Globus pallidus (tissue), 1 donor: ENCODE data around the gene SGSM2.

ENCODE experiments used
- DNase-seq: peaks from one replicate; pipeline ENCODE4 v3.0.0-alpha.2; 2015; ENCODE audit warnings: low spot score

The SGSM2 gene

DNA sequence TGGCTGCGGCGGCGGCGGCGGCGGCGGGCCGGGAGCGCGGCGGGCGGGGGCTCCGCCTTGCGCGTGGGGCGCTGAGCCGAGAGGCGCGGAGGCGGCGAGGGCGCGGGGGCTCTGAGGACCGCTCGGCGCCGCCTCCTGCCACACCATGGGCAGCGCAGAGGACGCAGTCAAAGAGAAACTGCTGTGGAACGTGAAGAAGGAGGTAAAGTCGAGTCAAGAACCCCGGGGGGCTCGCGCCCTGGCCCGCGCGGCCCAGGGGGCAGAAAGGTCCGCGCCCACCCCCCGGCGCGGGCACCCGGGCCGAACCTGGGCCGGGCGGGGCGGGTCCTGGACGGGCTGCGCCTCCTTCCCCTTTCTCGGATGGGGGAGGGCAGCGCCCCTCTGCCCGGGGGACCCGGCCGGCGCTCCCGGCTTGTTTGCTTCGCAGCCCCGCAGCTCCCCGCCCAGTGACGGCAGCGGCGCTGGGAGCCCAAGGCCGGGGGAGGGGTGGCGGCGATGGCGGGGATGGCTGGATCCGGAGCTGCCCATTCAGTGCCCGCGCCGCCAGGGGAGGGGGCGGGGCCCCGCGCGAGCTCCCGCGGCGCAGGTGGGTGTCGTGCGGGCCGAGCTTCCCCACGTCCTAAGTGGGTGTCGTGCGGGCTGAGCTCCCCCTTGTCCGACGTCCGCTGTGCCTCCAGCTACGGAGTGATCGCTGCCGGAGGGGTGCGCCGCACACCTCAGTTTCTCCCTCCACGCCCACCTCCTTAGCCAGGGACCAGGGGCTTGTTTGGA lies 428 bp downstream of the SGSM2 start:
- peak; percentile 50 for DNase-seq

DNA sequence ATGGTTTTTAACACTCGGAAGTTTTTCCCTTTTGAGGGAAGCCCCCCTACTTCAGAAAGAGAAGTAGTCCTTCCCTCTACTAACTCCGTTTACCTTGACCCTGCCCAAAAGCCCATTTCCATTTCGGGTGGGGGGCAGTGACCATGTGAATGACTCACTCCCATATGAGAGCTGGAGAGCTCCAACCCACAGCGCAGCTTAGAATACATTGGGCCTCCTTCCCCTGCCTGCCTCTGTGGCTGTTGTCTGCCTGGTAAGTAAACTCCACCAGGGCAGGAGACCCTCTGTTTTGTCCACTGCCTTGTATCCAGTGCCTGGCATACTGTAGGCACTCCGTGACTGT lies 985 bp downstream of the SGSM2 start:
- DNase-seq: no peak

DNA sequence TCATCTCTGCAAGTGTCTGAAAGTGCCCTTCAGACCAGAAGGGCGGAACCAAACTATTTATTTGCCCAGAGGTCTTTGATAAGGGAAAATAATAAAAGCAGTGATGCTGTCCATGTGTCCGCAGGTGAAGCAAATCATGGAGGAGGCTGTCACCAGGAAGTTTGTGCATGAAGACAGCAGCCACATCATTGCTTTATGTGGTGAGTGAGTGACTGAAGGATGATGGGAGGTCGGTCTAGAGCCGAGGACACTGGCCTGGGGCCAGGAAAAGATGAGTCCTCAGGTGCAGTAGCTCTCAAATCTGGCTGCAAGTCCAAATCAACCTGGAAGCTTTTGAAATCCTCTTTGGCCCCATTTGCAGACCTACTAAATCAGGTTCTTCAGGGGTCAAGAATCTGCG lies 6.1 kb downstream of the SGSM2 start:
- DNase-seq: no peak

DNA sequence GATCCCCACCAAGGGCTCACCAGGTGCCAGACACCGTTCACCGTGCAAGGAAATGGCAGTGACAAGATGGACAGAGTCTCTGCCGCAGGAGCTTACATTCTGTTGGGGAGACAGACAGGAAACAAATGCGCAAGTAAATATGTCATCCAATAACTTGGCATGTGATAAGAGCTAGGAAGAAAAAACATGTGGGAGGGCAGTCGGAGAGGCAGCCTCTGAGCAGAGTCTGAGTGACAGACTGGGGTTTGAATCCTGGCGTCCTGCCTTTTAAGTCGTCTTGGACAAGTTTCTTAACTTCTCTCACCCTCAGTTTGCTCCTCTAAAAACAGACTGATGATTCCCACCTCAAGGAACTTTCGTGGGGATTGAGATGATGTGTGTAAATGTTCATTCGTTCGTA lies 7.2 kb downstream of the SGSM2 start:
- DNase-seq: no peak

DNA sequence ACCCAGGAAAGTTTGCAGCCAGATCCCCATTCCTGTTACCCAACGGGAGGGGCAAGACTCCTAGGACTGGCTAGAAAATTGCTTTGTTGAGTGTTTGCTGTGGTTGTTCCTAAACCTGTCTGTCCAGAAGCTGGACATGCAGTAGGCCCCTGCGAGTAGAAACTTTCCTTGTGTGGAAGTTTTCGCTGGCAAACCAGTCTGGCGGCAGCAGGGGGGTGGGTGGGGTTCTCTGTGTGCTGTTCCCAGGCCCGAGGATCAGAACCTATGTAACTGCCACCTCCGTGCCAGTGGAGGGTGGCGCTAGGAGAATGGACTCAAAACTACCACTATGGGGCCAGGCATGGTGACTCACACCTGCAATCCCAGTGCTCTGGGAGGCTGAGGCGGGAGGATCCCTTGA lies 9.2 kb downstream of the SGSM2 start:
- DNase-seq: no peak

DNA sequence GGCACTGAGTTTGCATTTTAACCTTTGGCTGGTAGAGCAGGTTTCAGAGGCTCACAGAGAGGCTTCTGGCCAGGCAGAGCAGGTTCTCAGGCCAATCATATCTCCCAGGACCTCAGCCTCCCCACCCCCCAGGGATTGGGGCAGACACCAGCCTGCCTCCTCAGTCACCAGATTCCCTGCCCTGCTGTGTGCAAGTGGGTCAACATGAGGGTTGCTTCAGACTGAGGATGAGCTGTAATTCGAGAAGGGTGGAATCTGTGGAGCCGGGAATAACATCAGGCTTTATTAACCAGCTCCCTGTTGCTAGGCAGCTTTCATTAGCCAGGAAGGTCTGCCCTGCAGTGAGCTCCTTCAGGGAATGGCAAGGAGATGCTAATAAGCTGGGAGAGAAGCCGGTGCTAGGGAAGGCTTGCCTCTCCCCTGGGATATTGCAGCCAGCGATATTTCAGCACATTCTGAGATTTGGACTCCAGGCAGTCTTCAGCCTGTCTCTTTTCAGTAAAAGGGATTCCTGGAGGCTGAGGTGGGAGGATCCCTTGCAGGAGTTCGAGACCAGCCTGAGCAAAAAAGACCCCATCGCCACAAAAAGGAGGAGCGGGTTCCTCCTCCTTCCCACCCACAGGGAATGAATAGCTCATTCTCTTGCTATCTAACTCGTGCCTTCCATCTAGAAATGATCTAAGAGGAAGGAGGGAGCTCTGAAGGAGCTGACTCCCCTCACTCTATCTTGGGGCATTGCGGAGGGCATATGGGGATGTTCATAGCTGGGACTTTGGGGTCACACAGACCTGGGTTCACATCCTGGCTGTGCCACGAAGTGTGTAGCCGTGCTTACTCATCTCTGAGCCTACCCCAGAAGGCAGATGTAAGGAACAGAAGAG lies 10.7 kb downstream of the SGSM2 start:
- peak; percentile 43 for DNase-seq

DNA sequence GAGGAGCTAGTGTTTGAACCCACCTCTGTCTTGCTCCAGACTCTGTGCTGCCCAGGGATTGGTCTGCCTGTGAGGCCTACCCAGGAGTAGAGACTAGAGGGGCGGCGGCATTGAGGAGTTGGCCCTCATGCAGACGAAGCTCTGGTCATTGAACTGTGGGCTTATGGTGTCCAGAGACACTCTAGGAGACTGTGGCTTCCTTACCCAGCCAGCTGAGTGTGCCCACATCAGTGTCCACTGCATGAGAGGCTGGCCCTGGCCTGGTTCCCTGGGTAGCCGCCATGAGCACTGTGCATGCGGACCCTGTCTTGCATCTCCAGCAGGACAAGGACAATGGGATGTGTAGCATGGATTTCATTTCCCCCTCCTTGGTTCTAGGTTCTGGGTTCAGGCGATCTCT lies 14.0 kb downstream of the SGSM2 start:
- no peak for DNase-seq

DNA sequence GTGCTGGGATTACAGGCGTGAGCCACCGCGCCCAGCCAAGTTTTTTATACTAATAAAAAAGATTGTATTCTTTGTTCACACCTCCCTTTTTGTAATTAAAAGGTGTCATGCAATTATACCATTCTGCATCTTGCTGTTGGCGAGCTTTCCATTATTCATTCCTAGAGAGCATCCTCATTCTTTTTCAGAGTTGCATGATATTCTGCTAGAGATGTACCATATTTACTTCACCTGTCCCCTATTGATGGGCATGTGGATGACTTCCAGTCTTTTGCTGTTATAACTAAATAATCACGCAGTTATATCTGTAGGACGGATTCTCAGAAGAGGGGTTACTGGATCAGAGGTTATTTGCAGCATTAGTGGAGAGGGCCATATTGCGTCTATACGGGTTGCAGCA lies 17.0 kb downstream of the SGSM2 start:
- DNase-seq: no peak

DNA sequence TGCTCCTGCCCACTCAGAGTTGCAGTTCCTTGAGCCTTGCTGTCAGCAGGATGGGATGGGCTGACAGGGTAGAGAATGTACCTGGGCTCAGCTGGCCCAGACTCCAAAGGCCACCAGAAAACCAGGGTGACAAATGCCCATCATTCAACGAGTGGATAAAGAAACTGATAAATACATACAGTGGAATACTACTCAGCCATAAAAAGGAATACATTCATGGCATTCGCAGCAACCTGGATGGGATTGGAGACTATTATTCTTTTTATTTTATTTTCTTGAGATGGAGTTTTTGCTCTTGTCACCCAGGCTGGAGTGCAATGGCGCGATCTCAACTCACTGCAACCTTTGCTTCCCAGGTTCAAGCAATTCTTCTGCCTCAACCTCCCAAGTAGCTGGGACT lies 19.9 kb downstream of the SGSM2 start:
- DNase-seq: no peak

DNA sequence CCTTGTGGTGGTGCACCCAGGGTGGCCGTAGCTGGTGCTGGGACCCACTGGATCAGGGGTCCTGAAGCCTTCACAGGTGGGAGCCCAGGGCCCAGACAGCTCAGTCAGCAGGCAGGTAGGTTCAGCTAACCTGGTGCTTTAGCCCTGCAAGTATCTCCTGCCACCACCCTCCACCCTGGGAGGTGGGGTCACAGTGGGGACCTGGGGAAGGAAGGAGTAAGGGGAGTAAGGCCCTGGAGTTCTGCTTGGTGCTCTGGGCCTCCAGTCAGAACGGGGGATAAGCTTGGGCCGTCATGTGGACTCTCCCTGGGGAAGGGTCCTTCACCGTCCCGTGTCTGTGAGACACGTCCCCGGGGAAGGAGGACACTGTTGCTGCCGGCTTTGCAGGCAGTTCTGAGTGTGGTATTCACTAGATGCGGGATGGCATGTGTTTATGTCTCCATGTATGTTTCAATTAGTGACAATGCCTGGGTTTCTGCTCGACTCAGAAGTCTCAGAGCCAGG lies 20.7 kb downstream of the SGSM2 start:
- no peak for DNase-seq

DNA sequence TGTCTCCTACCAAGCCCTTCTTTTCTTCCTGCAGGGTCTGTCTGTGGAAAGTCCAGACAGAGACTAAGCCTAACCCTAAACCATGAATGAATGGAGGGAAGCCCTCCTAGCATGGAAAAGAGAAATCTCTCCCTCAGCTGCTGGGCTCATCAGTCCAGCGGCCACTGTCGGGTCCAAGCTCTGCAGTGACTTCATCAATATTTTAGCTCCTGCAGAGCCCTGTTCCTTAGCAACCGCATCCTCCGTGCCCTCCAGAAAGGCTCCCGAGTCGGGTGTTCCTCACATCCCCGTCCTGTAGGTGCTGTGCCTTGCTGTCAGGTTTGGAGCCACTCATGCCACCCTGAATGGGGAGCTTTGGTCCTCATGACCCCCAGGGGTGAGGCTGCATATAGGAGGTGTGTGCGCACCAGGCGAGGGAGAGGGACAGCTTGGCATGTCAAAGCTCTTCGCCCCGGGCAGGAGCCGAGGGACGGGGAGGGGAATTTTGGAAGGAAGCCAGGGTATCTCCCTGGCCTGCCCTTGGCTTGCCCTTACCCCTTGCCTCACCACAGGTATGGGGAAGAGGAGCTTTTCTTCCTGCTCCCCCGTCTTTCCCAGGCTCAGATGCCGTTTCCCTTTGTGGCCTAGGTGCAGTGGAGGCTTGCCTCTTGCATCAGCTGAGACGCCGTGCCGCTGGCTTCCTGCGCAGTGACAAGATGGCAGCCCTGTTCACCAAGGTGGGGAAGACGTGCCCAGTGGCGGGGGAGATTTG lies 23.9 kb downstream of the SGSM2 start:
- no peak for DNase-seq

DNA sequence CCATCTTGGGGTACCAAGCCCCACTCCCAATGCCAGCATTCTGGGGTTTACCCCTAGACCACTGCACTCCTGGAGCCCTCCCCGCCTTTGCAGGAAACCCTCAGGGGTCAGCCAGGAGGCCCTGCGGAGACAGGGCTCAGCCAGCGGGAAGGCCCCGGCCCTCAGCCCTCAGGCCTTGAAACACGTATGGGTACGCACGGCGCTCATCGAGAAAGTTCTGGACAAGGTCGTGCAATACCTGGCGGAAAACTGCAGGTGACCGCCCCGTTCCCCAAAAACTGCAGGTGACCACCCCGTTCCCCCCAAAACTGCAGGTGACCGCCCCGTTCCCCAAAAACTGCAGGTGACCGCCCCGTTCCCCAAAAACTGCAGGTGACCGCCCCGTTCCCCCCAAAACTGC lies 24.7 kb downstream of the SGSM2 start:
- no peak for DNase-seq

DNA sequence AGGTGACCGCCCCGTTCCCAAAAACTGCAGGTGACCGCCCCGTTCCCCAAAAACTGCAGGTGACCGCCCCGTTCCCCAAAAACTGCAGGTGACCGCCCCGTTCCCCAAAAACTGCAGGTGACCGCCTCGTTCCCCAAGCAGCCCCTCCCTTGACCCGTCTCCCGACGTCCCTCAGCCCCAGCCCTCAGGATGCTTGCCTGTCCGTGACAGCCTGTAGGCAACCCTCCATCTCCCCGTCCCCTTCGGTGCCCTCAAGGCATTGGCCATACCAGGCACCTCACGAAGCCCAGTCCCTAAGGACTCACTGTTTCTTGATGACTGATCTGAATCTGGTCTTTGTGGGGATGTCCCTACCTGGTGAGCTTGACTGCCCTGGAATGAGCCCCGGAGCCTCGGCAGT lies 25.1 kb downstream of the SGSM2 start:
- no peak for DNase-seq

DNA sequence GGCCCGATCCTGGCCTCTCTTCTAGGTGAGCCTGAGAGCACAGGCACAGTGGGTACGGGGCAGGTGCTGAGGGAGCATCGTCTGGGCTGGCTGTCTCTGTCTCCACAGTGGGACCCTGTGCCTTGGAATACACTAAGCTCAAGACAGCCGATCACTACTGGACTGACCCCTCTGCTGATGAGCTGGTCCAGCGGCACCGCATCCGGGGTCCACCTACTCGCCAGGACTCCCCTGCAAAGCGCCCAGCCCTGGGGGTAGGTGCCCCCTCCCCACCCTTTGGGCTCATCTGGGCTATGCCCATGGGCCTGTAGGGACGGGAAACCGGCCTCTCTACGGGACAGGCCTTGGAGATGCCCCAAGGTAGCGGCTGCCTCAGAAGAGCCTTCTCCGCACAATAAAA lies 25.6 kb downstream of the SGSM2 start:
- no peak for DNase-seq

DNA sequence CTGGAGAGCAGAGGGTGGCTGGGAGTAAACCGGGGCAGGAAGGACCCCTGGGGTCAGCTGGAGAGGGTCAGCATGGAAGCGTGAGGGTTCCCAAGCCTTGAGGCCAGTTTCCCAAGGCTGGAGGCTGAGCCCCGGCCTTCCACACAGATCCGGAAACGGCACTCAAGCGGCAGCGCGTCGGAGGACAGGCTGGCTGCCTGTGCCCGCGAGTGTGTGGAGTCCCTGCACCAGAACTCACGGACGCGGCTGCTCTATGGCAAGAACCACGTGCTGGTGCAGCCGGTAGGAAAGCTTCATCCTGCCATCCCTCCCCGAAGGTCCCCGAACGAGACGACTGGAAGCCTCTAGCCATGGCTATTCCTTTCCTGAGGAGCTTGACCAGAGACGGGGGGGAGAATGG lies 26.0 kb downstream of the SGSM2 start:
- no peak for DNase-seq

DNA sequence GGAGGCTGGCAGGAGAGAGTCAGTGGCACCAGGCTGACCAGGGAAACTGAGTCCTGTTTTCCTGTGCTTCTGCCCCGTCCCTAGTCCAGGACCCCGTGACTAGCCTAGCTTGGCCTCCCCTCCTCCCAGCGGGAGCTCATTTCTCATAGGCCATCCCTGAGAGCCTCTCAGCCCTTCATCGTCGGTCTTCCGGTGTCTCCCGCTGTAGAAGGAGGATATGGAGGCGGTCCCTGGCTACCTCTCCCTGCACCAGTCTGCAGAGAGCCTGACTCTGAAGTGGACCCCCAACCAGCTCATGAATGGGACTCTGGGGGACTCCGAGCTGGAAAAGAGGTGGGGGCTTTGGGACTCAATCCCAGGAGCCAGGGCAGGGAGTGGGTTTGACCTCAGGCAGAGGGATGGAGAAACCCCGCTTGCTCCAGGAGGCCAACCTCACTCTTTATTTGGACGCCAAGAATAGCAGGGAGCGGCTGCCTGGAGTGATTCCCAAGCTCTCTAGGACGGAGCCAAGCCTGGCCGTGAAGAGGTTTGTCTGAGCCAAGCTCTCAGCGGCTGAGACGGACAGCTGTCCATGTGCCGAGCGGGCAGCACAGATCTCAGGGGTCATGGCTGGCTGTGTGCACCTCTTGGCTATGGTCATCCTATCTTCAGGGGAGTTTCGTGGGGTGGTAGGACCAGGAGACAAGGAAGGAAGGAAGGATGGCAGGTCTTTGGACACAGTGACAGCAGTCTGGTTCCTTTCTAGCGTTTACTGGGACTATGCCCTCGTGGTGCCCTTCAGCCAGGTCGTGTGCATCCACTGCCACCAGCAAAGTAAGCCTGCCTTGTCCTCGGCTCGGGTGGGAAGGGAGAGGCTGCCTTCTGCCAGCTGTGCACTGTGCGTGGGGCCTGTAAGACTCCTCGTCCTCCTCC lies 26.8 kb downstream of the SGSM2 start:
- DNase-seq: peak; percentile 20

DNA sequence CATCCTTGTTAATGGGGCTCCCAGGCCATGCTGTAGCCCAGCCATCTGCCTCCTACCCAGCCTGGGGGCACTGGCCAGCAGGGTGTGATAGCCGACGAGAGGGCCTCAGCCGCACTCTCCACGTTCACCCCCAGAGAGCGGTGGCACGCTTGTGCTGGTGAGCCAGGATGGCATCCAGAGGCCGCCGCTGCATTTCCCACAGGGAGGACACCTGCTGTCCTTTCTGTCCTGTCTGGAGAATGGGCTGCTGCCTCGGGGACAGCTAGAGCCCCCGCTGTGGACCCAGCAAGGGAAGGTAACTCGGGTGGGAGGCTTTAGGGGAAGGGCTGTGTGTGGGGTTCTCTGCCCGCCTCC lies 27.4 kb downstream of the SGSM2 start:
- DNase-seq: no peak

DNA sequence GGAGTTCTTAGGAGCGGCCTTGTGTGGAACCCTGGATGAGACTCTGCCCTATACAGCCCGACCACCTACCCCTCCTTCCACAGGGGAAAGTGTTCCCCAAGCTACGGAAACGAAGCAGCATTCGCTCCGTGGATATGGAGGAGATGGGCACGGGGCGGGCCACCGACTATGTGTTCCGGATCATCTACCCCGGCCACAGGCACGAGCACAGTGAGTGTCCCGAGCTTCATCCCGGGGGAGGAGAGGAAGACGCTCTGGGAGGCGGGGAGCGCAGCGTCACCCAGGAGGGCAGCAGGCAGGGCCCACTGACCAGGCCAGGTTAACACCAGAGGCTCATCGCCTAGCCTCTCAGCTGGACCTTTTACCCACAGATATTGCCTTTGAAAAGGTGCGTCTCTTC lies 27.8 kb downstream of the SGSM2 start:
- no peak for DNase-seq

DNA sequence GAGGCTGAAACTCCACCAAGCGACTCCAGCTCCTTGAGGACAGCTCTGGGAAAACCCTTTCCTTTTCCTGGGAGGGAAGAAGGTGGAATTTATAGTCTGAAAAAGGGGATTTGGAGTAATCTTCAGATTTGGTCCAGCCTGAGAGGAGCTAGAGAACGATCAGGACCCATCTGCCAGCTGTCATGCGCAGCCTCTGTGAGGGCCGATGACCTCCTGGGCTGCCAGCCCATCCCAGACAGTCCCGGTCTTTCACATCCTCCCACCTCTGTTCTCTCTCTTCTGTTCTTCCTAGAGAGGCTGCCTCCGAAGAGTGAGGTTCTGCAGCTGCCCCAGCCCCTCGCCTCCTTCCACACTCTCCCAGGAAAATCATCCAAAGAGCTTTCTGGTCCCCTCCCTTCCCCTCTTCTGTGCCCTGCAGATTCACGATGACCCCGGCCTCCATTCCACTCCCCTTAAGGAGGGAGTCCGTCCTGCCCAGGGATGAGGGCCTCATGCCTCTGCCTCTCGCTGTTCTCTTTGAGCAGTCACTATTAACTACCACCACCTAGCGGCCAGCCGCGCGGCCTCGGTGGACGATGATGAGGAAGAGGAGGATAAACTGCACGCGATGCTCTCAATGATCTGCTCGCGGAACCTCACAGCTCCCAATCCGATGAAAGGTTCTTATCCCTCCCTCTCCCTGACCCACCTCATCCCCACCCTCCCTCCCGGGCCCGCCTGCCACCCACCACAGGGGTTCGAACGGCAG lies 29.6 kb downstream of the SGSM2 start:
- DNase-seq: peak; percentile 14

DNA sequence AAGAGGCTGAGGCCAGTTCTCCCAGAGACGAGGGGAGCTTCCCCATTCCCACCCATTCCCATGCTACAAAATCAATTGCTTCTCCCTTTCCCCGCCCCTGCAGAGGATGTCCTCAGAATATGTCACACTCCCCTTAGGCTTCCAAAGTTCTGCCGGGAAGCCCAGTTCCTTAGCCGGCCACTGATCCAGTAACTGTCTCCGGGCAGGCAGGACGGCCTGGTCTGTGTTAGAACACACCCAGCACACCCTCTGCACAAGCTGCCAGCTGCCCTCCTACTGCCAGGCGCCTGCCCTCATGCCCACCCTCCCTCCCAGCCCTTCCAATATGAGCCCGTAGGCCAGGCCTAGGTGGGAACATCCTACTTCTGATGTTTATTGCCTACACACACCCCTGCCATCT lies 31.1 kb downstream of the SGSM2 start:
- no peak for DNase-seq

DNA sequence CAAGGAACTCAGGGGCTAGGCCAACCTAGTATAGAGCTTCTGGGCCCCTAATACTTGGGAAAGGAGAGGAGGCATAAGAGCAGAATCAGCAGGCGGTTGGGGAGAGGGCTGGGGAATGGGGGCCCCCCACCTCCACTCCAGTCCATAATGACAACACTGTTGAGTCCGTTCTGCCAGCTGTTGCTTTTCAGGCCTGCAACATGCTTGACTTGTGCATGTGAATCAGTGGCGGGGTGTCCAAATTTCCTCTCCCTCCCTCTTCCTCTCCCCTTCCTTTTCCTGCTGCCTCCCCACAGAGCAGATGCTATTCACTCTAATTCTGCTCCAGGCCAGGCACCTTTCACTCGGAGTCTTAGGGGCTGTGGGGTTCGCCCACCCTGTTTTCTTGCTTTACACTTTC lies 31.7 kb downstream of the SGSM2 start:
- DNase-seq: no peak
